Measurements from ENCODE around the gene ARFRP1.
A peak's percentile ranks its signal among the peaks of the same experiment; 100 is the strongest.
"Not testable (repeated sequence)": the region's sequence is repeated elsewhere in the genome, so short reads cannot be mapped to it uniquely, and the experiment has no call there.

ARFRP1 gene

DNA sequence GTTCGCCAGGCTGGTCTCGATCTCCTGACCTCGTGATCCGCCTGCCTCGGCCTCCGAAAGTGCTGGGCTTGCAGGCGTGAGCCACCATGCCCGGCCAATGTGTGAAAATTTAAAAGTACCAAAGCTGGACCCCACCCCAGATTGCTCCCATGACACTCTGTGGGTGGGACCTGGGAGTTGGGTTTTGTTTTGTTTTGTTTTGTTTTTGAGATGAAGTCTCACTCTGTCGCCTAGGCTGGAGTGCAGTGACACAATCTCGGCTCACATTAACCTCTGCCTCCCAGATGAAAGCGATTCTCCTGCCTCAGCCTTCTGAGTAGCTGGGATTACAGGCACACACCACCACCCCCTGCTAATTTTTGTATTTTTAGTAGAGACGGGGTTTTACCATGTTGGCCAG, 36.1 kb downstream of the ARFRP1 start:
- DNase-seq, result not testable (repeated sequence)

DNA sequence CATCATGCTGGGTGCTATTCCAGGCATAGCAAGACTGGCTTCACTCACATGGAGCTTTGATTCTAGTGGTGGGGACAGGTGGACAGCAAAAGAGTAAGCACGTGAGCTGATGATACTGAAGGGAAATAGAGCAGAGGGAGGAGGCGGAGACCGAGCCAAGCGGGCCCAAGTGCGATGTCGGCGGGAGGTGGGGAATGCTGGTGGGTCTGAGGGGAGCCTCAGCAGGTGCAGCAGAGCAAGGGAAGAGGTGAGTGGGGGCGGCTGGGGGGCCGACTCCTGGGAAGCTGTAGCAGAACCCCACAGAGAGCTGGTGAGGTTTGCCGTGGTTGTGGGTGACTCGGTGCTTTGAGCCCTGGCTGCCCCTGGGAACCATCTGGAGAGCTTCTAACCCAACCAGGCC, 39.4 kb downstream of the ARFRP1 start:
- no peak for DNase-seq

DNA sequence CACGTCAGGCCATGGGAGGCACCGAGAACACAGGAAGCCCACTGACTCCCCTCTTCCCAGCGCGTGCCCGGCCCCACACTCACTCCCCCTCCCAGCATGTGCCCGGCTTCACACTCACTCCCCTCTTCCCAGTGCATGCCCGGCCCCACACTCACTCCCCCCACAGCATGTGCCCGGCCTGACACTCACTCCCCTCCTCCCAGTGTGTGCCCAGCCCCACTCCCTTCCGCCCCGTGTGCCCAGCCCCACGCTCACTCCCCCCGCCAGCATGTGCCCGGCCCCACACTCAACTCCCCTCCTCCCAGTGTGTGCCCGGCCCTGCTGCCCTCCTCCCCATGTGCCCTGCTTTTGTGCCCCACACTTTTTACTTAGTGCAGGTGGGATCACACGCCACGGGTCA, 39.9 kb downstream of the ARFRP1 start:
- DNase-seq, result no peak

DNA sequence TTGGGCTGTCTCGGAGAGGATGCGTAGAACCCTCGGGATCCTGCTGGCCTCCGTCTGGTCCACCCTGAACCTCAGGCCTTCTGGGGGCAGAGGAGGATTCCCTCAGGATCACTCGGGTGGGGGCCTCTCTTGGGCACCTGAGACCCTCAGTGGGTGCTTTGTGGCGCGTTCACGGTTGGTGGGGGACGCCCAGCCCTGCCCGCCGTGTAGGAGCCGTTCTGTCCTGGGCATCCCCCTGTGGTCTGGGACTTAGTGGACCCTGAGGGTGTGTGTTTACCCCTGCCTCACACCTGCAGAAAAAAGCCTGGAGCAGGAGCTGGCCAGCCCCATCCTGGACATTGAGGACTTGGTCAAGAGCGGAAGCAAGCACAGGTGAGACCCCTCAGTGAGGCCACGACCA, 42.1 kb downstream of the ARFRP1 start:
- DNase-seq, result no peak

DNA sequence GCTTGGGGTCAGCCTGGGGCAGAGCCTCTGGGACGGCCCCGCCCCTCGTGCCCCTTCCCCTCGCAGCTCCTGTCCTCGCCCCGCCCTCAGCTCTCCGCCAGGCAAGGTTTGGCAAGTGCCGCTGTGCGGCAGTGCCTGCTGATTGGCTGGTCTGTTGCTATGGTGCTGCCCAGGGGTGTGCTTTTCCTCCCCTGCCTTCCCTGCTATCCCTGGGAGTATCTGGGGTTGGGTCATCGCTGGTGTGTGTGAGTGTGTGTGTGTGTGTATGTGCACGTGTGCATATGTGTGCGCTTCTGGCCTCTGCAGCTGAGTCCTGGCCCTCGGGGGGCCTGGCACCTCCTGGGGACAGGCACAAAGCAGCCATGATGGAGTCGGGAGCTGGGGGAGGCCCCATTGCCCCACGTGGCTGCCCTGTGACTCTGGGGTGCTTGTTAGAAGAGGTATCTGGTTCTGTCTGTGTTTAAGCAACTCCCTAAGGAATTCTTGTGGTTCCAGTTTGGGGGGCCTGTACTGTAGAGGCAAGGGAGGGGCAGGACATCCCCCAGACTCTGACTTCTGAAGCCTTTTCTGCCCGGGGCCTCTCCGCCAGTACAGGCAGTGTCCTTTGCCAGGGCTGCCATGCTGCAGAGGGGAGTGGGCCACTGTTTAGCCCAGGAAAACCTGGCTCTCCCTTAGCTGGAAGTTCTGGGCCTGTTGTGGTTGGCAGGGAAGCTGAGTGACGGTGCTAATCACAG, 42.7 kb downstream of the ARFRP1 start:
- DNase-seq, result no peak

DNA sequence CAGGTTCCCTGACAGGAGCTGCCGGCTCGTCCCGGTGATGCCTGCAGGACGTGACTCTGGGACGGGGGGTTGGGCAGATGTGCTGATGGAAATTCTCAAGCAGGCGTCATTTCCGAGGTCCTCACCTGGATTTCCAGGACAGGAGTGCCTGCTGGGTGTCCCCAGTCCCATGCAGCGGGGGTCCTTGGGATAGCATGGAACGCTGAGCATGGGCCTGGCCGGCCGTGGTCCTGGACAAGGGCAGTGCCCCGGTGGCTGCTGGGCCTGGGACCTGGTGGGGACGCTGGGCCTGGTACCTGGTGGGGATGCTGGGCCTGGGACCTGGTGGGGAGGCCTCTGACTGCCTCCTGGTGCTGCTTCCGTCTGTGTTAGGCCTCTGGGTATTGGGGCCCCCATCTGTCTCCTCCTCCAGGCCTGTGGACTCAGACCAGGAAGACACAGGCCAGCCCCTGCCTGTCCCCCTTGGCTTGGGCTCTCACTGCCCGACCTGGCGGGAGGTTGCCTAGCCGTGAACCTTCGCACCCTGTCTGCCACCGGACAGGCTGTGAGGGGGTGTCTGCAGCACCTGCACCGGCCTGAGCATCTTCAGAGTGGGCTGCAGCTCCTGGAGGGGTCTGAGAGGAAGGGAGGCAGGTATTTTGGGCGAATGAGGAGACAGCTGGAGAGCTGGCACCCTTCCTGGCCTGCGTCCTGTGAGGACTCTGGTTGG, 43.5 kb downstream of the ARFRP1 start:
- no peak for DNase-seq

DNA sequence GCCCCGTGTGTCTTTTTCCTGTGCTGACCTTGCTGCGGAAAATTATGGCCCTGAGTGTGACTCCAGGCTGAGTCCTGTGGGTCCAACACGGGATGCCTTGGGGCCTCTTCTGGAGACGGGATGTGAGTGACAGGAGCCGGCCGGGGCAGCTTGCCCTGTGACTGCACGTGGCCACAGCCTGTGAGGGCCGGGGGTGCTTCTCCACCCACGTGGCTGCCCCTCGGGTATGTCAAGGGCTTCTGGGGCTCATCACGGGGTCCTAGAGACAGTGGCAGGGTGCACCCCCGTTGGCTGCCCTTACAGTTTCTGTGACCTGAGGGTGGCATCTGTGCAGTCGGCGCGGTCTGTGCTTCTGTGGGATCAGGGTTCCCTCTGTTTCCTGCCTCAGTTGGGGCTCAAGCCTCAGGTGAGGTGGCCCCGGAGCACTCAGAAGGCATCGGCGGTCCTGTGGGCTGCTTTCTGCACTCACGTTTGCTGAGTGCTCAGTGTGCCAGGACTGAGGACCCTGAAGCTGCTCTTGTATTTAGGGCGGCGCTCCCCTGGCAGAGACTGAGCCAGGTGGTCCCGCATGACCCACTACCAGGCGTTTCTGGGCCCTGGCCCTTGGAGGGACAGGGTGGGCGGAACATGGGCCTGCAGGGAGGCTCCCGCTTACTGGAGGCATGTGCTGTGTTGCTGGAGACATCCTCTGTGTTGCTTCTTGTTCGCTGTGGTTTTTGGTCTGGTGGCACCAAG, 44.3 kb downstream of the ARFRP1 start:
- DNase-seq, result no peak

DNA sequence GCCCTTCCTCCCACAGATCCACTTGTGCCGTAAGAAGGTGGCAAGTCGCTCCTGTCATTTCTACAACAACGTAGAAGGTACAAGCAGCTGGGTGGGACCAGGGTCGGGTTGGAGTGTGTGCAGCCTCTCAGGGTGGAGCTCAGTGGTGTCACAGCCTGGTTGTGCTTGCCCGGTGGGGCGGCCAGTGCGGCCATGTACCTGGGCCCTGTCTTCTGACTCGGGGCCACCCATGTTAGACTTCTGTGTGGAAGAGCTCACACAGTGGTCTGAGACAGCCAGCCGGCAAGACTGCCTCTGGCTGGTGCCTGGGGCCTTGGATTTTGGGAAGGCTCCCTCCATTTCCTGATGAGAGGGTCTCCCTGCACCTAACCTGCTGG, 45.0 kb downstream of the ARFRP1 start:
- DNase-seq, result no peak

DNA sequence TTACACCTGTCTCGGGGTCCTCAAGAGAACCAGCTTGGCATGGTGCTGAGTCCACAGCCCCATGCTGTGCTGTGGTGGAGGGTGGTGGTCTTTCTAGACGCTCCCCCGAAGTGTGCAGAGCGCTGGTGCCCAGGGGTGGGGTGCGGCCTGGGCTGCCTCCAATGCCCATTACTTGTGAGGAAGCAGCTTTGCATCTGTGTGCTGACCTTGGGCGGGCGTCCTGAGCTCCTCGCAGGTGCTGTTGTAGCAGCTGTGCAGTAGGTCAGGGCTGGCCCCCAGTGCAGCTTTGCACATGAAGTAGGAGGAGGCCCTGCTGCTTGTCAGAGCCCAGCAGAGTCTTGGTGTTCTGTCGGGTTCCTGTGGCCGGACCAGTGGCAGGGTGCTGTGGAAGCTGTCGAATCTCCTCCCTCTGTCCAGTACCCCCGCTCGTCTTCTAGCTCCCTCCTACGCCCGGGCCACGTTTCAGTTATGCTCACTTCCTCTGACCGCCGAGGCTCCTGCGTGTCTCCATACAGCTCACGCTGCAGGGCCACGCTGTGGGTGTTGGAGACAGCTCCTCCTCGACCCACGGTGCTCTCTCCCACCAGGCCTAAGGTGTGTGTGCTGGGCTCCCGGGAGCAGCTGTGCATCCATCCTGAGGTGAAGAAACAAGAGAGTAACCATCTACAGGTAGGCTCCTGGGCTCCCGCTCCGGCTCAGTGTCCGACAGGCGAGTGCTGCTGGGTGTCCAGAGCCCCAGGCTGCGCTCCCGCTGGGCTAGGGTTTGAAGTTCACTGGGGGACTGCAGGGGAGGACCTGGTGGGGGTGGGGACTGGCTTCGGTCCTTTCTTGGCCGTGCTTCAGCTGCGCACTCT, 45.6 kb downstream of the ARFRP1 start:
- DNase-seq, result no peak

DNA sequence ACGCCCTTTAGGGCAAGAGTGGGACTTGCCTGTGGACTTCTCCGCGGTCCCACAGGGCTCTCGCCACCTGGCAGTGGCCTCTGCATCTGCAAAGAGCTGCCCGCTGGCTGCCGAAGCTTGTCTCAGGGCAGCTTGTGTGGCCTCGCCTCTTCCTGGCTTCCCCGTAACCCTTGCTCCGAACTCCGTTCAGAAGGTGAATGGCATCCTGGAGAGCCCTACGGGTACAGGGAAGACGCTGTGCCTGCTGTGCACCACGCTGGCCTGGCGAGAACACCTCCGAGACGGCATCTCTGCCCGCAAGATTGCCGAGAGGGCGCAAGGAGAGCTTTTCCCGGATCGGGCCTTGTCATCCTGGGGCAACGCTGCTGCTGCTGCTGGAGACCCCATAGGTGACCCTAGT, 46.7 kb downstream of the ARFRP1 start:
- DNase-seq, result no peak

DNA sequence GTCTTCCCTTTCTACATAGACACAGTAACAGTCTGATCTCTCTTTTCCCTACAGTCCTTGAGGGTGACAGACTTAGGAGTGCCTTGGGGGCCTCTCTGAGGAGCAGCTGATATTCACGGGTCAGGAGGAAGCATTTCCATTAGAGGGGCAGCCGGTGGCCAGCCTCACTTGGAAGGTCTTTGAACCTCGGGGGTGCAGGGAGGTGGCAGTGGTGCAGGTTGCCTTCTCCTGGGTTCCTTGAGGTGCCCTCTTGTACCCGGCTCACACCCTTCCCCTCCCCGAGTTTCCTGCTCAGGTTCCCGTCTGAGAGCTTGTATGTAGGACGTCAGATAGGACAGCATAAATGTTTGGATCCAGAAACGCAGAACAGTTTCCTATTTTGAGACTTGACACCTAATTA, 47.2 kb downstream of the ARFRP1 start:
- DNase-seq, result no peak

DNA sequence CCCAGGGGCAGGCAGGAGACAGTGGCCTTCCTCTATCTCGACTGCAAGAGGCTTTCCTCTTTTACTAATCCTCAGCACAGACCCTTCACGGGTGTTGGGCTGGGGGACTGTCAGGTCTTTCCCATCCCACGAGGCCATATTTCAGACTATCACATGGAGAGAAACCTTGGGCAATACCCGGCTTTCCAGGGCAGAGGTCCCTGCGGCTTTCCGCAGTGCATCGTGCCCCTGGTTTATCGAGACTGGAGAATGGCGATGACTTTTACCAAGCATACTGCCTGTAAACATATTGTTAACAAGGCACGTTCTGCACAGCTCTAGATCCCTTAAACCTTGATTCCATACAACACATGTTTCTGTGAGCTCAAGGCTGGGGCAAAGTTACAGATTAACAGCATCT, 47.6 kb downstream of the ARFRP1 start:
- DNase-seq, result not testable (repeated sequence)

DNA sequence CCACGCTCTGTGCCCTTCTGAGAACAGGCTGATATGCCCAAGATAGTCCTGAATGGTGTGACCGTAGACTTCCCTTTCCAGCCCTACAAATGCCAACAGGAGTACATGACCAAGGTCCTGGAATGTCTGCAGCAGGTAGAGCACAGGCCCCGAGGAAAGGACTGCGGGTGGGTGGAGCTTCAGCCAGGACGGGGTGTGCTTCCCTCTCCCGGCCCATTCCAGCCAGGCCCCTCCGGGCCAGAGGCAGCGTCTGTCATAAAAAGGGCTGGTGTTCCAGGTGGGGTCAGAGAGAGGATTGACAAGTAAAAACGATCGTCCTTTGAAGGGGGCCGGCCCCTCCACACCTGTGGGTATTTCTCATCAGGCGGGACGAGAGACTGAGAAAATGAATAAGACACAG, 48.4 kb downstream of the ARFRP1 start:
- no peak for DNase-seq

DNA sequence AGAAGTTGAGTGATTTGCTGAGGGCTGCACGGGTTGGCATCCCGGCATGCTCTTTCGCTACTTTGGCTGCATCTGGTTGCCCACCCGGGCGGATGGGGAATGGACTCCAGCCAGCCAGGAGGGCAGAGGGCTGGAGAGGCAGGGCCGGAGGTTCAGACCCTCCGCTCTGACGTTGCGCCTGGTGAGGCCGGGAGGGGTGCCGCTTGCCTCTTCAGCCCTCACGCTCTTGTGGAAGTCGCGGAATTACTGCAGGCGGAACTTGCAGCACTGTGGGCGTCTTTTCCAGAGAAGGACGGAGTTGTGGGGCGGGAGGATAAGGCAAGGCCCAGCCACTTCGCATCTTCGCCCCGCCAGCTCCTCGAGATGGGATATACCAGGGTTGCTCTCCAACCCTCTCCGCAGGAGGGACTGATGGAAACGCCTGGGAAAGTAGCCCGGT, 49.0 kb downstream of the ARFRP1 start:
- peak in 1 of 2 donors; percentile 46 for DNase-seq

DNA sequence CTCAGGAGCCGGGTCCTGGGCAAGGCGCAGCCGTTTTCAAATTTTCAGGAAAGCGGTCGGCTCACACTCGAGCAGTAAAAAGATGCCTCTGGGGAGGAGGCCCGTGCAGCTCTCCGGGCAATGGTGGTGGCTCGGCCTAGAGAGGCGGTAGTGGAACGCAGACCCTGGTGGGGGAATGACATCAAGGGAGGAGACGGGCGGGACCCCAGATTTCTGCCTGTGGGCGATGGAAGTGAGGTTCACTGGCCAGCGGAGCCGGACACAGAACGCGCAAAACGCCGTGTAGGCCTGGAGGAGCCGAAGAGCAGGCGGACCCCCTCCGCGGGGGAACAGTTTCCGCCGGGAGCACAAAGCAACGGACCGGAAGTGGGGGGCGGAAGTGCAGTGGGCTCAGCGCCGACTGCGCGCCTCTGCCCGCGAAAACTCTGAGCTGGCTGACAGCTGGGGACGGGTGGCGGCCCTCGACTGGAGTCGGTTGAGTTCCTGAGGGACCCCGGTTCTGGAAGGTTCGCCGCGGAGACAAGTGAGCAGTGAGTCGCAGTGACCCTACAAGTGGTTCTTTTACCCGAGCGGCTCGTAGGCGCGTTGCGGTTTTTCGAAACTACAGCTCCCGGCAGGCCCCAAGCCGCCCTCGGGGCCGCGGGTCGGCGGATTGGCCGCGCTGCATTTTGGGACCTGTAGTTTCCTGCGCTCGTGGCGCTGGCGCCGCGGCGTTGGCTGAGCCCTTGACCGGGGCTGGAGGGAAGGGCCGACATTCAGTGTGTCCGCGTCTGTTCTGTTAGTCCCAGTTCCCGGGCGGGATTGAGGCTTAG, 49.6 kb downstream of the ARFRP1 start, which contains the start of gene RTEL1:
TSS of gene RTEL1 (plus strand) at position 376 of the 812 bp plus-strand sequence. CDS start 1,091 bp downstream, outside the sequence.
- peak; percentile 90 to 91 for DNase-seq

DNA sequence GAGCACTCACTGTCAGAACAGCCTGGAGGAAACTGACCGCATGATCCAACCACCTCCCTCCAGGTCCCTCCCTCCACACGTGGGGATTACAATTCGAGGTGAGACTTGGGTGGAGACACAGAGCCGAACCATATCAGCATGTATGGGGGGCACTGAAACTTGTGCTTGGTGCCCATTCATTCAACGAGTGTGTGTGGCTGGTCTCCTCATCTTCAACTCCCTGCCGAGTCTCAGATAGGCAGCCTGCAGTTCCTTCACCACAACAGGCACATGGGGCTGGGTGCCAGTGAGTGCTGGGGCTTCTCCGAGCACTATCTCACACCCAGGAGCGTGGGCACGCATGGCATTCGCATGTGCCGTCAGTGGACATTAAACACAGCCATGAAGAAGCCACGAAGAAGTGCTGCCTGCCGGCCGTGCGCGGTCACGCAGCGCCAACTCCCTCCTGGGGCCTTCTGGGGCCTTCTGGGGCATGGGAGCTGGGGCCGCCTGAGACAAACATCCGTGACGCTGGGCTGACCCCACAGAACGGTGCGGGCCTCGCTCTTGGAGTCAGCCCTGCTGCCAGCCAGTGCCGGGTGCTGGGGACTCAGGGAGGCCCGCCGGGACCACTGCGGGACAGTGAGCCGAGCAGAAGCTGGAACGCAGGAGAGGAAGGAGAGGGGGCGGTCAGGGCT, 50.4 kb downstream of the ARFRP1 start:
- no peak for DNase-seq

DNA sequence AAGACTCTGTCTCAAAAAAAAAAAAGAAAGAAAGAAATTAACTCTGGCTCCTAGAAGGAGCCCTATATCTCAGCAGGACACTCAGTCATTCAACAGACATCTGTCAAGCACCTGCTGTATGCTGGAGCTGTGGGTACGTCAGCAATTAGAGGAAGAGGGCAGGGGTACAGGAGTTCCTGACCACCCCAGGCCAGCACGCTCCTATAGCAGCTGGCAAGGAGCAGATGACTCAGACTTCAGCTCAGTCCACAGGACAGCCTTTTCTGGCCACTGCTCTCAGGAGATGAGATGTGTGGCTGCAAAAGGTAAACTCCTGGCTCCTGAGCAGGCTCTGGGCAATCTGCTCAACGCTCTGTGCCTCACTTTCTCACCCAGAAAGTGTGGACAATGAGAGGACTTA, 51.3 kb downstream of the ARFRP1 start:
- DNase-seq, result no peak

DNA sequence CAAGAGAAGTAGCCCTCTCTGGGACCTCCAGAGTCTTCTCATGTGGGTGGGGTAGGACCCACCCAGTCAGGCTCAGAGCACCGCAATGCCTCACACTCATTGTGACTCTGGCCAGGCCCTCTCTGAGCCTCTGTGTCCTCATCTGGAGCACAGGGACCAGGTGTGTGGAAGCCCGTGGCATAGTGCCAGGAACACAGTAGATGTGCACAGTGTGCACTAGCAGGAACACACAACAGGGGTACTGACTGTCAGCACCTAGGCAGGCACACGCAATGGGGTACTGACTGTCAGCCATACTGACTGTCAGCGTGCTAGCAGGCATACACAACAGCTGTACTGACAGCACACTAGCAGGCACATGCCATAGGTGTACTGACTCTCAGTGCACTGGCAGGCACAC, 52.5 kb downstream of the ARFRP1 start:
- no peak for DNase-seq

DNA sequence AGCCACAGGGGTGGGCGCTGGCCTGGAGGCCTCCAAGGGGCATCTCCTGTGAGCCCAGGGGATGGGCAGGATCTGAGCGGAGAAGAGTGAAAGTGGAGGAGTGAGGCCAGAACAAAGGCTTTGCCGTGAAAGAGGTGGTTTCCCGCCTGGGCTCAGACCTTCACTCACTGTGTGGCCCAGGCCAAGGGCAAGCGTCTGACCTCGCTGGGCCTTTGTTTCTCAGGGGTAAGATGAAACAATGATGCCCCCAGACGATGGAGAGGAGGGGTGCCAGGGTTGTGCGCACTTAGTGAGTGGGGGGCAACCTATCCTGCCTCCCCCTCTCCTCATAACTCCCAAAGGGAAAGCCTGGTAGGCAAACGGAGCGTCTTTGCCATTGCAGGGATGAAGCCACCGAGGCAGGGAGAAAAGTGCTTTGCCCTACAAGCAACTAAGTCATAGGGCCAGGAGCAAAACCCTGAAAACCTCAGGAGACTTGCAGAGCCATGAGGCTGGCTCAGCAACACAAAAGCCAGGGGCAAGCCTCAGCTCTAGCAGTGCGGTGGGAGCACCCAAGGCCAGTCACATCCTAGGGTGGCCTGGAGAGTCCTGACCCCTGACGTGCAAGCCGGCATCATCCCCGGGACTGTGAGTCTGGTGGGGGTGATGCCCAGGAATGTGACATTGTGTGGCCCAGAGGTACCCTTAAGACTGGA, 53.7 kb downstream of the ARFRP1 start:
- DNase-seq, result no peak
